ENCODE measurements around the gene TMEM209.
"Not testable (repeated sequence)": the region's sequence is repeated elsewhere in the genome, so short reads cannot be mapped to it uniquely, and the experiment has no call there.

Gene TMEM209

GRCh38 chr7:130205084-130205947, at the start of gene TMEM209:
TMEM209 (minus strand) TSS chr7:130205406; CDS start chr7:130205375, 31 bp downstream.
- DNase-seq (ENCODE audit: low spot score), result peak; percentile 96

GRCh38 chr7:130254555-130254954, 49.3 kb upstream of the TMEM209 start:
- no peak for DNase-seq (ENCODE audit: low spot score)

GRCh38 chr7:130249626-130250025, 44.4 kb upstream of the TMEM209 start:
- DNase-seq (ENCODE audit: low spot score), result not testable (repeated sequence)

GRCh38 chr7:130248842-130249241, 43.6 kb upstream of the TMEM209 start:
- DNase-seq (ENCODE audit: low spot score), result not testable (repeated sequence)

- DNase-seq (ENCODE audit: low spot score), result not testable (repeated sequence)
Observed at GRCh38 chr7:130246491-130246890, 41.3 kb upstream of the TMEM209 start.

- DNase-seq (ENCODE audit: low spot score), result not testable (repeated sequence)
Observed at GRCh38 chr7:130243486-130243885, 38.3 kb upstream of the TMEM209 start.

GRCh38 chr7:130242198-130243014, 37.2 kb upstream of the TMEM209 start:
- DNase-seq (ENCODE audit: low spot score), result peak; percentile 32

GRCh38 chr7:130240240-130240639, 35.0 kb upstream of the TMEM209 start:
- no peak for DNase-seq (ENCODE audit: low spot score)

- not testable (repeated sequence) for DNase-seq (ENCODE audit: low spot score)
Observed at GRCh38 chr7:130236361-130236760, 31.2 kb upstream of the TMEM209 start.

- DNase-seq (ENCODE audit: low spot score), result no peak
Observed at GRCh38 chr7:130234078-130234477, 28.9 kb upstream of the TMEM209 start.

GRCh38 chr7:130232209-130232608, 27.0 kb upstream of the TMEM209 start:
- DNase-seq (ENCODE audit: low spot score), result no peak

- DNase-seq (ENCODE audit: low spot score), result no peak
Observed at GRCh38 chr7:130231792-130232191, 26.6 kb upstream of the TMEM209 start.

- DNase-seq (ENCODE audit: low spot score), result not testable (repeated sequence)
Observed at GRCh38 chr7:130229981-130230380, 24.8 kb upstream of the TMEM209 start.

- no peak for DNase-seq (ENCODE audit: low spot score)
Observed at GRCh38 chr7:130228840-130229502, 23.8 kb upstream of the TMEM209 start.

GRCh38 chr7:130227883-130228575, 22.8 kb upstream of the TMEM209 start:
- no peak for DNase-seq (ENCODE audit: low spot score)

- no peak for DNase-seq (ENCODE audit: low spot score)
Observed at GRCh38 chr7:130226333-130226732, 21.1 kb upstream of the TMEM209 start.

GRCh38 chr7:130224923-130225322, 19.7 kb upstream of the TMEM209 start:
- DNase-seq (ENCODE audit: low spot score), result not testable (repeated sequence)

GRCh38 chr7:130224210-130224609, 19.0 kb upstream of the TMEM209 start:
- no peak for DNase-seq (ENCODE audit: low spot score)

- no peak for DNase-seq (ENCODE audit: low spot score)
Observed at GRCh38 chr7:130223646-130224045, 18.4 kb upstream of the TMEM209 start.

GRCh38 chr7:130221746-130222145, 16.5 kb upstream of the TMEM209 start:
- no peak for DNase-seq (ENCODE audit: low spot score)

GRCh38 chr7:130219871-130220270, 14.7 kb upstream of the TMEM209 start:
- DNase-seq (ENCODE audit: low spot score), result no peak
